ENCODE measurements around the gene MS4A14.
A peak's percentile ranks its signal among the peaks of the same experiment; 100 is the strongest.
"Not testable (repeated sequence)": the region's sequence is repeated elsewhere in the genome, so short reads cannot be mapped to it uniquely, and the experiment has no call there.

The MS4A14 gene

GRCh38 chr11:60390419-60390818, 5.8 kb upstream of the MS4A14 start:
- no peak for DNase-seq
- ATAC-seq = no peak

- no peak for DNase-seq
- ATAC-seq = no peak
Observed at GRCh38 chr11:60392361-60392760, 3.9 kb upstream of the MS4A14 start.

DNA sequence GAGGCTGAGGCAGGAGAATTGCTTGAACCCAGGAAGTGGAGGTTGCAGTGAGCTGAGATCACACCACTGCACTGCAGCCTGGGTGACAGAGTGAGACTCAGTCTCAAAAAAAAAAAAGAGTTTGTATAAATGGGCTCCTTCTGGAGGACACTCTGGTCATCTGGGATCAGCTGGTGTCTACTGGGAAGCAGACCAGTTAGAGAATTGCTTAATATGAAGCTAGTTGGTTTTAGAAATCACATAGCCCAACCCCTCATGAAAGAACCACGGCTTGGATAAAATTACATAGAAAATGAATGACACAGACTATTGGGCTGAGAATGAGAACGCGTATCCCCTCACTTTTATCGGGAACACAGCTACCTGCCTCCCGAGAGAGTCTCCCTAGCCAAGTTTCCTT, 3.2 kb upstream of the MS4A14 start:
- DNase-seq (no peak), ATAC-seq (no peak)

- DNase-seq (no peak), ATAC-seq (no peak)
Observed at GRCh38 chr11:60394666-60395380, 1.4 kb upstream of the MS4A14 start.

DNA sequence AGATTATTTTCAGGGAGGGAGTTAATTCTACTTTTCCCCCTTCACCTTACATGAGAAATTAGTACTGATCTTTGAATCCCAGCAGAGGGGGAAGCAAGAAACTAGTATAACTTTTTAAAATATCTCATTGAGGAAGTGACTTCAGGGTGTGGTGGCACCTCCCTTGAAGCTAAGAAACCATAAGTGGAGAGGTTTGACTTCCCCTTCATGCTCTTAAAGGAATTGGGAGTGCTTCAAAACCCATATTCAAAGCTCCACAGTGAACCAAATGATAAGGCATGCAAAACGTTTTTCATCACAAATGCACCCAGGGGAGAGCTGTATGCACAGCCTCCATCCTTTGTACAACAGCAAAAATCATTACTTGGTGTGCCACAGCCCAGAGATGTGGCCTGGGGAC, 540 bp downstream of the MS4A14 start:
- DNase-seq = no peak
- ATAC-seq = no peak

DNA sequence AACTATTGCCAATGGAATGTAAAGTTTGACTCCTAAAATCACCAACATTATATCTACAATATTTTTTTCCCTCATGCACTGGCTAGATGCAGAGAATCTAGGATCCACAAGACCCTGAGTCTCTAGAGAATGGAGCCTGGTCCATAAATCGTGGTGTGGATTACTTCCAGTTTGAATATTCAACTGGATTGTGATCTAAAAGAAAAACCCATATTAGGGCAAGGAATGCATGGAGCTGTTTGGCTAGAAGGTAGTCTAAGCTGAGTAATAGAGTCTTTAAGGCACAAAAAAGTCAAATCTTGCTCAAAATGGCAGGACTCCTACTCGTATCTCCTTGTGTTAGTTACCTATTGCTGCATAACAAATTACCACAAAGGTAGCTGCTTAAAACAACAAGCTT, 23.8 kb downstream of the MS4A14 start:
- ATAC-seq (no peak), DNase-seq (no peak)

- no peak for ATAC-seq
Observed at GRCh38 chr11:60422609-60423008, 26.4 kb downstream of the MS4A14 start.

GRCh38 chr11:60428517-60428916, 32.3 kb downstream of the MS4A14 start:
- ATAC-seq (no peak), DNase-seq (no peak)

More at GRCh38 chr11:60422609-60423008, 26.4 kb downstream of the MS4A14 start:
- no peak for DNase-seq

GRCh38 chr11:60429272-60429671, 33.0 kb downstream of the MS4A14 start, which contains the start of gene MS4A5:
TSS of gene MS4A5 (plus strand) at chr11:60429572. CDS start at chr11:60429675, 103 bp downstream.
- no peak for ATAC-seq
- DNase-seq = no peak

DNA sequence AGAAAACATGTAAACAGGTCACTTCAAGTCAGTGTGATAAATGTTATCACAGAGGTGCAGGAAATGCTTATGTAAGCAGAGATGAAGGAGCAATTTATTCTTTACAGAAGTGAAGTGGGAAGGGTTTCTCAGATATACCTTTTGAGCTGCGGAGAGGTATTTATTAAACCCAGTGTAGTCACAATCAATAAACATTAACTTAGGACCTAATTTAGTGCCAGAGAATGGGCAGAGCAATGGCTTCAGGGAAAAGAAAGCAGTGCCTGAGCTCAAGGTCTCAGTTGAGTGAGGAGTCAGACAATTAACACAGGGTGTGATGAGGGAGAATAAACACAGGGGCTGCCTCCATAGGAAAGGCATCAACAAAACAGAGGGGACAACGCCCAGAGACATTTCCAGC, 35.0 kb downstream of the MS4A14 start:
- DNase-seq = no peak

GRCh38 chr11:60433401-60433800, 37.1 kb downstream of the MS4A14 start:
- DNase-seq (no peak), ATAC-seq (no peak)

More for the DNA sequence above, 35.0 kb downstream of the MS4A14 start:
- no peak for ATAC-seq

DNA sequence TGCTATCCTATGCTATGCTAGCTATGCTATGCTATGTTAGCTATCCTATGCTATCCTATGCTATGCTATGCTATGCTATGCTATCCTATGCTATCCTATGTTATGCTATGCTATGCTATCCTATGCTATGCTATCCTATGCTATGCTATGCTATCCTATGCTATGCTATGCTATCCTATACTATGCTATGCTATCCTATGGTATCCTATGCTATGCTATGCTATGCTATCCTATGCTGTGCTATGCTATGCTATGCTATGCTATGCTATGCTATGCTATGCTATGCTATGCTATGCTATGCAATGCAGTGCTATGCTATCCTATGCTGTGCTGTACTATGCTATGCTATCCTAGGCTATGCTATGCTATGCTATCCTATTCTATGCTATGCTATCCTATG, 50.8 kb downstream of the MS4A14 start:
- ATAC-seq = no peak
- DNase-seq = no peak

DNA sequence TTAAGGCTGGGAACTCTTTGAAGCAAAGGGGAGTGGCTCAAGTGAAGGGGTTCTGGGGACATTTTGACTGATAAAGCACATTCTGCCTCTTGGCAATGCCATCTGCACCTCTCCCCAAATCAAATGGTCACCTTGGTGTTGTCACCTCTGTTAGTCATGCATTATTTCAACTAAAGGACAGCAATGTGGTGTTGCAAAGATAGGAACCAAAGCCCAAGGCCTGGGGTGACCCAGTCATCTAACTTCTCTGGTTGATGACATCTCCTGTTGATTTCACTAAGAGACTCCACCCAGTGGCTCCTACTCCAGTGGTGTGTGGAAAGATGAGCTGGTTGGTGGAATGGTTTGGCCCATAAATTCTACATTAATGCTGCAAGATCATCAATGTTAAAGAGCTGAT, 51.6 kb downstream of the MS4A14 start:
- DNase-seq (no peak), ATAC-seq (no peak)

DNA sequence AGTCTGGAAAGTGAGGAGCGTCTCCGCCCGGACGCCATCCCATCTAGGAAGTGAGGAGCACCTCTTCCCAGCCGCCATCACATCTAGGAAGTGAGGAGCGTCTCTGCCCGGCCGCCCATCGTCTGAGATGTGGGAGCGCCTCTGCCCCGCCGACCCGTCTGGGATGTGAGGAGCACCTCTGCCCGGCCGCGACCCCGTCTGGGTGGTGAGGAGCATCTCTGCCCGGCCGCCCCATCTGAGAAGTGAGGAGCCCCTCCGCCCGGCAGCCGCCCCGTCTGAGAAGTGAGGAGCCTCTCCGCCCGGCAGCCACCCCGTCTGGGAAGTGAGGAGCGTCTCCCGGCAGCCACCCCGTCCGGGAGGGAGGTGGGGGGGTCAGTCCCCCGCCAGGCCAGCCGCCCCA, 54.9 kb downstream of the MS4A14 start:
- ATAC-seq, DNase-seq: not testable (repeated sequence)

DNA sequence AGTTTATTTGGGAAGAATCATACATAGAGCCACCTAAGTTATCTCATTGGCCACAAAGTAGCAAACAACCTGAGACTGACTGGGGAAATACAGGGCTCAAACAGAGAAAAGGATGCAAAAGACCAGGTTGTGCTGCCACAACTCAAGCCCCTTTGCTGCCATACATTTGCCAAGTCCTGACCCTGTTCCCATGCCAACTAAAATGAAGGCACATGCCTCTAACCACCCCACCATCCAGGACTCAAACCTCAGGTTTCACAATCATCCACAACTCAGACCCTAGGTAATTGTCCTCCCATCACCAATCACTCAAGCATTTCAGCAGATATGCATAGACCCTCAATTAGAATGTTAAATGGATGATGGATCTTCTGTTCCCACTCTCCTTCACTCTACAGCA, 58.0 kb downstream of the MS4A14 start:
- ATAC-seq = no peak

DNA sequence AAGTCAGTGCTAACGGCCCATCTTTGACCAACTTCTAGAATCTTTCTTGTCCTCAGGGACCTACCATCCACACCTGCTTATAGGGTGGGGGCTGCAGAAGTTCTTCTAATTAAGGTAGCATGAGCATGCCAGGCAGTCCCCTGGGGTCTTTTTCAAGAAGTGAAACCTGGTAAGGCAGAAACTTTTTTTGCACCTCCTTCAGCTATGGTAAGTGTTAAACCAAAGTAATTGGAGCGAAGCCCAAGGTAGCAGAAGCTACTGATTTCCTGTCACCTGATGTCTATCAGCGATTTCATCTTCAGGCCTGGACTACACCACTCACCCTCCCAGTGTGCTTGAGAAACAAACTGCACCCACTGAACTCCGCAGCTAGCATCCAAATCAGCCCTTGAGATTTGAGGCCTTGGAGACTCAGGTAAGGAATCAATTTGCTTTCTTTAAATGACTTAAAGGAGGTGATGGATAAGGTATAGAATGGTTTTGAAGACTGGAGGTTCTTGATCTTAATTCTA, 59.3 kb downstream of the MS4A14 start, which contains the start of gene MS4A1:
TSS of gene MS4A1 (plus strand) at position 317 of the 512 bp plus-strand sequence. CDS start 6,528 bp downstream, outside the sequence.
- peak; percentile 87 for ATAC-seq
- DNase-seq = peak; percentile 15

More for the DNA sequence above, 58.0 kb downstream of the MS4A14 start:
- DNase-seq = no peak

- ATAC-seq (no peak), DNase-seq (no peak)
Observed at GRCh38 chr11:60457576-60457975, 61.3 kb downstream of the MS4A14 start.

DNA sequence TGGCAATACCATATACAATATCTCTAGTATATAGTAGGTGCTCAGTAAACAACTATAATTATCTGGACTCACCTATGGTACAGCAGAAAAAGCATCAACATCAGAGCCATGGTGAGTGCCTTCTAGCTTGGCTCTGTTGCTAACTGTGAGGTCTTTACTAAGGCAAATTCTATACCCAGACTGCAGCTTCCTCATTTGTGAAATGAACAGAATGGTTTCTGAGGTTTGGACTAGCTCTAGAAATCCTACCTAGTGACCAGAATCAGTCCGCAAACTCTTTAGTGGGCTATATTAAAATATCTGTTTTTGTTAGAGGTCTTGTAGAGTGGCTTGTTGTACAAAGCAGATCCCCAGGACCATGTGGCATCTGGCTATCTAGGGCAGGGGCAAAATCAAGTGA, 63.1 kb downstream of the MS4A14 start:
- ATAC-seq (no peak), DNase-seq (no peak)
